Stimulated activated CD4-positive, alpha-beta T cell treated with anti-CD3 and anti-CD28 coated beads, Interleukin-2, amount 100 ng/mL, for 24 hours (primary cell): ENCODE measurements around the gene YKT6.
"Not testable (repeated sequence)": the region's sequence is repeated elsewhere in the genome, so short reads cannot be mapped to it uniquely, and the experiment has no call there.

Experiments used
- DNase-seq, 2 donors: peaks; one replicate each; pipeline ENCODE4 v3.0.0-alpha.2; 2020

The YKT6 gene

DNA sequence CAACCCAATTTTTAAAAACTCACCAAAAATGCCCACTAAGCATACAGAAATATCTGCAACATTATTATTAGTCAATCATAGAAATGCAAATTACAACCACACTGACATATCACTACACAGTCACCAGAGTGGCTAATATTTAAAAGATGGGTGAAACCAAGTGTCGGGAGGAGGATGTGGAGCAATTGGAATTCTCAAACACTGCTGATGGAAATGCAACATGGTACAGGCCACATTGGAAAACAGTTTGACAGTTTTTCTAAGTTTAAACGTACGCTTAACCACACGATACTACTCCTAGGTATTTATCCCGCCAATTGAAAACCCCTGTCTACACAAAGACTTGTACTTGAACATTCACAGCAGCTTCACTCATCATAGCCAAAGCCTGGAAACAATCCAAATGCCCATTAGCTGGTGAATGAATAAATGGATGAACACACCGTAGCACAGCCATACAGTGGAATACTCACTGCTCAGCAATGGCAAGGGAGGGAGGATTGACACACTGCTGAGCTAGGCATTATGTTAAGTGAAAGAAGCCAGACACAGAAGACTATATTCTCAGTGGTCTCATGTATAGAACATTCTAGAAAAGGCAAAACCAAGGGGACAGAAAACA, 27.9 kb upstream of the YKT6 start:
- no peak for DNase-seq

- DNase-seq = no peak
Observed at GRCh38 chr7:44173911-44174693, 26.7 kb upstream of the YKT6 start.

GRCh38 chr7:44174694-44174948, 26.2 kb upstream of the YKT6 start:
- not testable (repeated sequence) for DNase-seq

- DNase-seq = no peak
Observed at GRCh38 chr7:44175730-44176129, 25.0 kb upstream of the YKT6 start.

GRCh38 chr7:44176486-44176885, 24.3 kb upstream of the YKT6 start:
- no peak for DNase-seq

- DNase-seq = no peak
Observed at GRCh38 chr7:44177570-44178131, 23.1 kb upstream of the YKT6 start.

DNA sequence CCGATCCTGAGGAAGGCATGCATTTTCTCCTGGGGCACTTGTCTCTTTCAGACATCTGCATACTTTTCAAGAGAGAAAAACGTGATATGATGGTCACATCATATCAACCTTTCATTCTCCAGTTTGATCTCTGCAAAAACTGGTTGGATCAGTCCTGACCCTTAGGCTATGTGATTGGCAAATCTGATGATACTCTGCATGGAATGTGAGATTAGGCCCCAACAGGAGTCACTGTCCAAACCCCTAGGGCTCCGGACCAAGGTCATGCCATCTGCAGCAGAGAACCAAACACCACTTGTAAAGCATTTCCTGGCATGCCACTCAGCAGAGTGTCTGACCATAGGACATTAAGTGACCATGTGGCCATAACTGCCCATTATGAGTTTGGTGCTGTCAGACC, 20.1 kb upstream of the YKT6 start:
- DNase-seq = no peak

- DNase-seq = no peak
Observed at GRCh38 chr7:44182827-44183226, 18.0 kb upstream of the YKT6 start.

DNA sequence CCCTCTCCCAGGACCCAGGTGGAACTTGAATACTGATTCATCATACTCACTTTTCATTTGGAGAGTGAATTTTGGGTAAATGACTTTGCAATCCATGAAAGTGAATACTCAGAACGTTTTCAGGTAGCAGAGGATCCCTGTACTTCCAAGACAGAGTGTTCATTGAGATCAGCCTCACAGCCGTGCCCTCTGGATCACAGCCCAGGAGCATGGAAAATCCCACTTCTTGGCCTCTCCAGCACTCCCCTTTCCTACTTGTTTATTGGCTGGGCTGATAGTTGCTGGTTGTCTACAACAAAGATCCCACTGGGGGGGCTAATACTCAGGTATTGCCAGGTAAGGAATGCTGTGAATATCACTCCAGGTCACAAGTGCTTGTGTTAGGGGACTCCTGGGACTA, 17.4 kb upstream of the YKT6 start:
- DNase-seq = no peak

- no peak for DNase-seq
Observed at GRCh38 chr7:44184206-44184872, 16.4 kb upstream of the YKT6 start.

DNA sequence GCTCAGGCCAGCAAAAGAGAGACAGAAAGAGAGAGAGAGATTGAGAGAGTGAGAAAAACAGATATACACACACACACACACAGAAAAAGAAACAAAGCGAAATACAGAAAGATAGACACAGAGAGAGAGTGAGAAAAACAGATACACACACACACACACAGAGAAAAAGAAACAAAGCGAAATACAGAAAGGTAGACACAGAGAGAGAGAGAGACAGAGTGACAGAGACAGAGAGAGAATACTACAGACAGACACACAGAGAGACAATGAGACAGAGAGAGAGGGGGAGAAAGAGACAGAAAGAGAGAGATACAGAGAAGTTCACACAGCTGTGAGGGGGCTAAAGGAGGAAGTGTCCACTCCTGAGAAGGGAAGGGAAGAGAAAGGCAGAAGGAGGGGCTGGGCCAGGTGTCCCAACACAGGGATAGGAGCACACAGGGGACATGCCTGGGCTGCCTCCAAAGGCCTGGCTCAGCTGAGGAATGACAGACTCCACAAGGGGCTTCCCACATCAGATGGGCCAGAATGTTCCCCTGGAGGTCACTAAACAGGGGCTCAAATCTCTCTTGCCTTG, 15.8 kb upstream of the YKT6 start:
- DNase-seq = no peak

GRCh38 chr7:44185729-44186128, 15.0 kb upstream of the YKT6 start:
- no peak for DNase-seq

- no peak for DNase-seq
Observed at GRCh38 chr7:44186736-44187135, 14.0 kb upstream of the YKT6 start.

DNA sequence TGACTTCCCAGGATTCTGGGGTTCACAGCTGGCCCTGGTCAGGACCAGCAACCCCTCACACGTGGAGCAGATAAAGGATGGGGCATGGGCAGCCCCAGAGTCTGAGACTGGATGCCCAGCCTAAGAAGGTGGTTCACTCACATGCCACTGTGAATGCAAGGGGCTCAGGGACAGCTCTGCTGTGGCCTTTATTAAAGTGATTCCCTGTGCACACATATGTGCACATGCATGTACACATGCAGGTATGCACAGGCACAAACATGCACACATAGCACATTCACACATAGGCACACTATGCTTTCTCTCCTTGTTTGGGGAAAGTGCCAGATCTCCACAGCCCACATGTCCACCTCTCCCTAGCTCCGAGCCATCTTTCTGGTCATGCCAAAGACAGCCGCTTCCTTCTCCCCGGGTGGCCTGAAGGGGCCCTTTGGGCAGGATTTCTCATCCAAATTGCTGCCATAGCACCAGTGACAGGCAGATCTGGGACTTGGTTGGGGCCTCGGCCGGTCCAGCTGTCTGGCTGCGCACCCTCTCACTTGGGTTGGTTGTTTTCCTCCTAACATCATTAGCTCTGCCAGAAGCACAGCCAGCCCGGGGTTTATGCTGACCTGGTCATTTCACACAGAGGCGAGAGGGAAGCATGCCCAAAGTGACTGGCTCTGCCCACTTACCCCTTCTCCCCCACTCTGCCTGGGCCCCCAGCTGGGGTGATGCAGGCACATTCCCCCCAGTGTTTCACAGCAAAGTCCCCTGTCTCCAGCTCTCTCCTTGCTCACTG, 13.0 kb upstream of the YKT6 start:
- DNase-seq = no peak

GRCh38 chr7:44188480-44189225, 12.1 kb upstream of the YKT6 start:
- no peak for DNase-seq

DNA sequence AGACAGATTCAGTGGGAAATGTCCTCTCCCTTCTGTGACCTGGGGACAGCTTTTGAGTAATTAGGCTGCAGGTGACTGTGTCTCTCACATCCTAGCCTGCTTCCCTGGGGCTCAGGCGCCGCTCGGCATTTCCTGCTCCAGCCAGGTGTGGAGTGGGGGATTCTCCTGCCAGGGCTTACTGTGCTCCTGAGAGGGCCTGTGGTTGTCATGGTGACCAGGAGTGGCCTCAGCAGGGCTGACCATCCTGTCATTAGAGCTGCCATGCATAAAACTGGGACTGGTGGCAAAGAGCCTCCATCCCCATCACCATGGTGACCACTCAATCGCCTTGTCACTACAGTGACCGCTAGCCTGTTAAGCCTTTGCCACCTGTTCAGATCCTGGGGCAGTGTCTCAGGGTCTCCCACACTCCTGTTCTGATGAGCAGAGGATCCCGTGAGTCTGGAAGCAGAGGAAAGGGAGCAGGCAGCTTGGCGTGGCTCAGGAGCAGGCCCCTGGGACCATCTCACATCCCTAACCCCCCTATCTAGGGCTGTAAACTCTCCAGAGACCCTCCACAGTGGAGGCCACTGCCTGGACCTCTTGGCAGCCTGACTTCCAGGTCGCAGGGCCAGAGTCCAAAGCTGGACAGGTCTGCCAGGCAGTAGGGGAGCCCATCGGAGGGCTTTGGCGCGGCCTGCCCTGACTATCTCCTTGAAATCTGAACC, 11.3 kb upstream of the YKT6 start, which contains the start of gene GCK:
Gene GCK (minus strand): TSS at position 154 of the 707 bp plus-strand sequence. CDS start 486 bp downstream, outside the sequence.
- DNase-seq = no peak

GRCh38 chr7:44189993-44190872, 10.5 kb upstream of the YKT6 start:
- no peak for DNase-seq

DNA sequence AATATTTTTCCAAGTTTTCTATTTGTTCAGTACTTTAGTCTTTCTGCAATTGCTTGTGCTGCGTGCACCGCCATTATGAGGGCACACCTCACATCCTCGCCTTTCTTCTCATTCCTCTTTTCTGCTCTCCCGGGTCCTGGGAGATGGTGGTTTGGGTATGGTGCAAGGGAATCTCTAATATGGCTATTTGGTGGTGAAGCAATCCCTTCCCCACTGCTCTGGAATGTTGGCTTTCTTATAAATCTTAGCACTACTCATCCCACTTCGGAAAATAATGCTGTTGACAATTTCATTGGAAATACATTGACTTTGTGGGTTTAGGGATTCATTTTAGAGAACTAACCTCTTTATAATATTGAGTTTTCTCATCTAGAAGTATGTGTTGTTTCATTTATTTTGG, 9.6 kb upstream of the YKT6 start:
- DNase-seq = no peak

DNA sequence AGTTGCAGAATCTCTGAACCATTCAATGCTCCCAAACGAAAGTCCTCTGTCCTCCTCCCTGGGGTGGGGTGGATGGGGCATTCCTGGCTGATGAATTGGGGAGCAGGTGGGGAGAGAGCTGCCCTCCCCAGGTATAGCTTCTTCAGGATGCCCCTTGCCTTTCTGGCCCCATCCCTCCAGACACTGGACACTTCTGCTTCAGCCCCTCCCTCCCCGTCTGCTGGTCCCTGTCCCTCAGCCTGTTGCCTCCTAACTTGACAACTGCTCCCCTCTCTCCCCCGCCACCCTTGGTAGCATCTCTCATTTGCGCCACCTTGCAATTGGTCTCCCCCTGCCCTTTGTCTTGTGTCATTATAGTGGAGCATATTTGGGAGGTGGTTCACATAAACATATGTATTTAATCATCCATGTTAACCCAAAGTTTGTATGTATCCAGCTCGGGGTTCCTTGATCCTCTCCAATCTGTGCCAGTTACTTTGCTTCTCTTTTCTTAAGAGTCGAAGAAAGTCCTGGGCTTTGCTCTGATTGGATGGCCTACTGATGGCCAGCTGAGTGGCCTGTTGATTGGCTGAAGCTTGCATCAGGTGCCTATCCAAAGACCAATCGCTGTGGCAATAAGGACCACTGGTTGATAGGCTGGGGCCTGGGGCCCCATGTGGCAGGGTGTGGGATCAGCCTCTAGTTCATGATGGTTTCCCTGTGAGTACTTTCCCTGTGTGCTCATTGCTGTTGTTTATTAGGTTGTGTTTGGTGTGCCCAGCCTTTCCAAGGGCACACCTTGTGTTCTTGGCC, 7.6 kb upstream of the YKT6 start:
- no peak for DNase-seq
